Measurements from ENCODE around the gene NOXA1. TPM values are rescaled to one million over a fixed set of nuclear protein-coding genes. Genes with fewer than 3 reads are reported as not detected.

NOXA1 gene, protein sequence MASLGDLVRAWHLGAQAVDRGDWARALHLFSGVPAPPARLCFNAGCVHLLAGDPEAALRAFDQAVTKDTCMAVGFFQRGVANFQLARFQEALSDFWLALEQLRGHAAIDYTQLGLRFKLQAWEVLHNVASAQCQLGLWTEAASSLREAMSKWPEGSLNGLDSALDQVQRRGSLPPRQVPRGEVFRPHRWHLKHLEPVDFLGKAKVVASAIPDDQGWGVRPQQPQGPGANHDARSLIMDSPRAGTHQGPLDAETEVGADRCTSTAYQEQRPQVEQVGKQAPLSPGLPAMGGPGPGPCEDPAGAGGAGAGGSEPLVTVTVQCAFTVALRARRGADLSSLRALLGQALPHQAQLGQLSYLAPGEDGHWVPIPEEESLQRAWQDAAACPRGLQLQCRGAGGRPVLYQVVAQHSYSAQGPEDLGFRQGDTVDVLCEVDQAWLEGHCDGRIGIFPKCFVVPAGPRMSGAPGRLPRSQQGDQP
- total RNA-seq (2021) (0.28 and 0.79 TPM in 2 replicates), Bru-seq, nascent RNA (percentile 24 among the genes with signal in this experiment), BruChase-seq, experiment 1, labeled RNA remaining after a 2-hour chase (percentile 24 among the genes with signal in this experiment), BruChase-seq, experiment 2, labeled RNA remaining after a 6-hour chase (percentile 23 among the genes with signal in this experiment)
- long read RNA-seq, partial matches to known transcripts = 0 of 2 reads
- long read RNA-seq, other reads (novel, unspliced or antisense) = 2 of 2 reads

GRCh38 chr9:137422604-137423513 is at the start of gene NOXA1, which contains the start of gene EXD3:
TSS of gene NOXA1 (plus strand) at chr9:137423393. CDS start at chr9:137423530, 137 bp downstream.
TSS of gene EXD3 (minus strand) at chr9:137423162. CDS start at chr9:137395357, 27,805 bp downstream.
- intact Hi-C loops (cut with micrococcal nuclease; ENCODE audit: unreplicated experiment) = no loop called here
- BruUV-seq (replicated peaks) = no TSS peak
- peak; percentile 95 for DNase-seq (ENCODE audit: low spot score)
- H3K9me3 ChIP-seq (ENCODE audit: low read depth, low read length, poor library complexity, severe bottlenecking) = no peaks in the 10 kb centered on the region
- TF ChIP-seq, protein P1, sequence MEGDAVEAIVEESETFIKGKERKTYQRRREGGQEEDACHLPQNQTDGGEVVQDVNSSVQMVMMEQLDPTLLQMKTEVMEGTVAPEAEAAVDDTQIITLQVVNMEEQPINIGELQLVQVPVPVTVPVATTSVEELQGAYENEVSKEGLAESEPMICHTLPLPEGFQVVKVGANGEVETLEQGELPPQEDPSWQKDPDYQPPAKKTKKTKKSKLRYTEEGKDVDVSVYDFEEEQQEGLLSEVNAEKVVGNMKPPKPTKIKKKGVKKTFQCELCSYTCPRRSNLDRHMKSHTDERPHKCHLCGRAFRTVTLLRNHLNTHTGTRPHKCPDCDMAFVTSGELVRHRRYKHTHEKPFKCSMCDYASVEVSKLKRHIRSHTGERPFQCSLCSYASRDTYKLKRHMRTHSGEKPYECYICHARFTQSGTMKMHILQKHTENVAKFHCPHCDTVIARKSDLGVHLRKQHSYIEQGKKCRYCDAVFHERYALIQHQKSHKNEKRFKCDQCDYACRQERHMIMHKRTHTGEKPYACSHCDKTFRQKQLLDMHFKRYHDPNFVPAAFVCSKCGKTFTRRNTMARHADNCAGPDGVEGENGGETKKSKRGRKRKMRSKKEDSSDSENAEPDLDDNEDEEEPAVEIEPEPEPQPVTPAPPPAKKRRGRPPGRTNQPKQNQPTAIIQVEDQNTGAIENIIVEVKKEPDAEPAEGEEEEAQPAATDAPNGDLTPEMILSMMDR (conservative IDR thresholded peaks at IDR 0.05; ENCODE audit: low read depth, low read length) = peak; percentile 62
- no peak for TF ChIP-seq EZH2 (IDR thresholded peaks at IDR 0.05; ENCODE audit: borderline replicate concordance, low read depth, low read length, poor library complexity, severe bottlenecking)
- H3K4me3 ChIP-seq (ENCODE audit: low read depth, low read length, poor library complexity, severe bottlenecking) = peak within 1 kb of the TSS; percentile 97
- no peaks in the 10 kb centered on the region for H3K27me3 ChIP-seq (replicated peaks; ENCODE audit: insufficient read depth, low read depth, low read length, poor library complexity)
- H3K36me3 ChIP-seq (ENCODE audit: insufficient read depth, low read length, poor library complexity, severe bottlenecking) = no peaks in the 10 kb centered on the region
- no peaks in the 10 kb centered on the region for H3K4me1 ChIP-seq (ENCODE audit: insufficient read depth, low read length, poor library complexity, severe bottlenecking)
- peak within 1 kb of the TSS; percentile 72 for H3K27ac ChIP-seq (ENCODE audit: low read depth, low read length, poor library complexity, severe bottlenecking)
- CTCF ChIA-PET = interaction anchor here (0.6 to 1.1 kb wide), 20 partner anchors 9 to 1290 kb away, joined by 3 to 15 read pairs (median 5); partner anchors contain the start of gene NRARP
- POLR2A ChIA-PET (ENCODE audit: low non-redundant PET) = no interaction called here

DNA sequence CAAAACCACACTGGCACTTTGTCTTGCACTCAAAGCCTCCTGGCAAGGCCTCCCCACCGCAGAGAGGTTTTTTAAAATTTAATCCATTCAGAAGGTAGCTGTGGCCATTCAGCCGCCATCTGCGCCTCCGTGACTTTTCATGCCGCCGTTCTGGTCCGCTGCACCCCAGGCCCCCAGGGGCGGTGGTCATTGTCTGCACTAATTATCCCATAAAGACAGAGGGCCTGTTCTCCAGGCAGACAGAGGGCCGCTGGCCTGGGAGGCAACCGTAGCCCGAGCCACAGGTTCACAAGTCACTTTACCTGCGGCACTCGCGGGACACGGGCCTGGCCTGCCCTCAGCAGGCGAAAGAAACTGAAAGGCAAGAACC is 49.6 kb upstream of the NOXA1 start:
- POLR2A ChIA-PET (ENCODE audit: low non-redundant PET) = no interaction called here

More for the DNA sequence above, 49.6 kb upstream of the NOXA1 start:
- CTCF ChIA-PET = no interaction called here
- no peak for DNase-seq (ENCODE audit: low spot score)
- no peaks in the 10 kb centered on the region for H3K4me1 ChIP-seq (ENCODE audit: insufficient read depth, low read length, poor library complexity, severe bottlenecking)
- H3K4me3 ChIP-seq (ENCODE audit: low read depth, low read length, poor library complexity, severe bottlenecking) = no peak overlapping the region
- H3K36me3 ChIP-seq (ENCODE audit: insufficient read depth, low read length, poor library complexity, severe bottlenecking) = no peaks in the 10 kb centered on the region
- no peaks in the 10 kb centered on the region for H3K27me3 ChIP-seq (replicated peaks; ENCODE audit: insufficient read depth, low read depth, low read length, poor library complexity)
- no peak for TF ChIP-seq EZH2 (IDR thresholded peaks at IDR 0.05; ENCODE audit: borderline replicate concordance, low read depth, low read length, poor library complexity, severe bottlenecking)
- TF ChIP-seq, protein P1 (conservative IDR thresholded peaks at IDR 0.05; ENCODE audit: low read depth, low read length) = no peak
- no peak overlapping the region for H3K27ac ChIP-seq (ENCODE audit: low read depth, low read length, poor library complexity, severe bottlenecking)
- intact Hi-C loops (cut with micrococcal nuclease; ENCODE audit: unreplicated experiment) = no loop called here
- H3K9me3 ChIP-seq (ENCODE audit: low read depth, low read length, poor library complexity, severe bottlenecking) = no peaks in the 10 kb centered on the region
- BruUV-seq (replicated peaks) = no TSS peak
